ENCODE results near the gene DSTYK.

- TF ChIP-seq CTCF (IDR thresholded peaks at IDR 0.05; ENCODE audit: insufficient read depth, low read depth, low read length) (no peak), EZH2 (IDR thresholded peaks at IDR 0.05; ENCODE audit: insufficient read depth, low read length) (no peak)
These were observed 12.2 kb downstream of the DSTYK start for GRCh38 chr1:205199090-205199930.

All from astrocyte (in vitro differentiated cells and primary cell).